Measurements from ENCODE around the gene PER3.

The PER3 gene

DNA sequence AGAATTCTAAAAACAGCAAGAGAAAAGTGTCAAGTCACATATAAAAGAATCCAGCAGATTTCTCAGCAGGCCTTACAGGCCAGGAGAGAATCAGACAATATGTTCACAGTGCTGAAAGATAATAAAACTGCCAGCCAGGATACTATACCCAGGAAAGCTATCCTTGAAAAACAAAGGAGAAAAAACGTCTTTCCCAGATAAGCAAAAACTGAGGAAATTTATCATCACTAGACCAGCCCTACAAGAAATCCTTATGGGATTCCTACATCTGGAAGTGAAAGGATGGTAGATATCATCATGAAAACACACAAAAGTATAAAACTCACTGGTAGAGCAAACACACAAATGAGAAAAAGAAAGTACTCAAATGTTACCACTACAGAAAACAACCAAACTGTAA lies 93.9 kb downstream of the PER3 start:
- DNase-seq = no peak

DNA sequence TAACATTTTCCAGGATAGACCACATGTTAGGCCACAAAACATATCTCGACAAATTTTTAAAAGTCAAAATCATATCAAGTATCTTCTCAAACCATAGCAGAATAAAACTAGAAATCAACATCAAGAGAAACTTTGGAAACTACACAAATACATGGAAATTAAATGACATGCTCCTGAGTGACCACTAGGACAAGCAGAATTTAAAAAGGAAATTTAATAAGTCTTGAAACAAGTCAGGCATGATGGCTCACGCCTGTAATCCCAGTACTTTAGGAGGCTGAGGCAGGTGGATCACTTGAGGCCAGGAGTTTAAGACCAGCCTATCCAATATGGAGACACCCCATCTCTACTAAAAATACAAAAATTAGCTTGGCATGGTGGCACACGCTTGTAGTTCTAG lies 95.1 kb downstream of the PER3 start:
- DNase-seq = no peak

GRCh38 chr1:7884757-7885156 lies 100.7 kb downstream of the PER3 start:
- no peak for DNase-seq

GRCh38 chr1:7885513-7886404 lies 101.7 kb downstream of the PER3 start:
- no peak for DNase-seq

DNA sequence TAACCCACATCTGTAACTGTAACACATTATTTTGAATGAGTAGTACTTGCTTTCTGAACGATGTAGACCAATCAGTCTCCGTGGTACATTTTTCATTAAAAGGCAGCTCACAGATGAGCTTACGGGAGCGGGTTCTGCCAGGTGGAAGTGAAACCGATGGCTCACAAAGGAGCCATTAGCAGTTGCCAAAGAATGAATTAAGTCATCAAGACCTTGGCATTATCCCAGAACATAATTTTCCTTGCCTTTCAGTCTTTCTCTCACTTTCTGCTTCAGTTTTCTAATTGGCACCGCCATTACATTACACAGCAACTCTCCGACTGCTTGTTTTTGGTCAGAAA lies 102.3 kb downstream of the PER3 start:
- no peak for DNase-seq

GRCh38 chr1:7888248-7889081 lies 104.4 kb downstream of the PER3 start:
- peak; percentile 11 for DNase-seq

GRCh38 chr1:7890853-7891252 lies 106.8 kb downstream of the PER3 start:
- no peak for DNase-seq

GRCh38 chr1:7891804-7892203 lies 107.7 kb downstream of the PER3 start:
- no peak for DNase-seq

DNA sequence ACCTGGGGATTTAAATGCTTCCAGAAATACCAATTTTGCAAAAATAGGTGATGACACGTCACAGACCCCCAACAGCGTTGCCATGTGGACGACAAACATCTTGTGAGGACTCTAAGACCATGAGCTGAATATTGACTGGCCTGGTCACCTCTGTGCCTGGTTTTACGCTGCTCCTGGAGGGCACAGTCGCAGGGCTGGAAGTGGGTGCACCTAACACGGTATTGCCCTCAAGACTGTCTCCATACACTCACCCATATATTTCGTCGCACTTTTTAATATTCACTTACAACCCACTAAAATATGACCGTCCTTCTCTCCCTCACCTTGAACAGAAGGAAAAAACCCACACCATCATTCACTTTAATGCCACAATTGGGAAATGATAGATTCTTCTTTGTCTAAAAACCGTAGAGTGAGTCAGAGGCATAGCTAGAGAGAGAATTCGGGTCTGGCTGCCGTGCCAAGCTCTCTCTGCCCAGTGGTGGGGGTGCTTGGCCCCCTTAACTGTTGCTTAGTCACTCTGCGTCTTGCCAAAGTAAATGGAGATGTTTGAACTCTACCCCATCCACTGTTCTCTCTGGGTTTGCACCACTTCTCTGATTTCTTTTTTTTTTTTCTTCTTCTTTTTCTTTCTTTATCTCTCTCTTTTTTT lies 109.6 kb downstream of the PER3 start:
- peak; percentile 72 for DNase-seq

Measured in NCI-H226 (cell line).